SK-N-SH (cell line): Measurements from ENCODE around the gene UBN2. TPM values are rescaled to one million over a fixed set of nuclear protein-coding genes. Genes with fewer than 3 reads are reported as not detected.

Source experiments
- CTCF ChIA-PET: fragments of 300-600, 350-600 bp; formaldehyde crosslinking; extraction: SDS; loops from one replicate; lab custom pipeline; 2021; lab: Yijun Ruan, JAX
- POLR2A ChIA-PET: fragments of 350-600 bp; sonication (Branson Sonifier 250); formaldehyde crosslinking; extraction: SDS; loops from one replicate; lab custom pipeline; 2020; ENCODE audit warnings: antibody characterized with exemption, inconsistent platforms; lab: Yijun Ruan, JAX
- DNase-seq: peaks from one replicate; pipeline ENCODE4 v3.0.0; 2012
- H2AFZ ChIP-seq: fragments of 200-600 bp; sonication (generic); 2 replicates; pipeline ENCODE4 v1.8.1; 2016; ENCODE audit warnings: antibody characterized with exemption, mild to moderate bottlenecking, low read depth
- H3F3A ChIP-seq: fragments of 200-600 bp; sonication (generic); replicated peaks from 2 replicates; pipeline ENCODE3; 2016; ENCODE audit warnings: antibody characterized with exemption, mild to moderate bottlenecking; ENCODE audit not compliant: insufficient read depth
- H3K27ac ChIP-seq, 2 experiments: fragments of 200-500 bp in 1 of 2; fragments of 200-600 bp in 1 of 2; sonication (Bioruptor generic) in 1 of 2; sonication (generic), shearing (Covaris generic) in 1 of 2; 2 replicates each; pipeline versions ENCODE4 v1.5.1 to v1.6.1; 2014 to 2016; ENCODE audit warnings: low read depth in 2 of 2, inconsistent platforms in 1 of 2, low read length in 1 of 2, mild to moderate bottlenecking in 1 of 2, mixed read lengths in 1 of 2
- H3K27me3 ChIP-seq: fragments of 200-600 bp; sonication (generic), shearing (Covaris generic); 2 replicates; pipeline ENCODE4 v1.6.1; 2016; ENCODE audit warnings: mixed run types; ENCODE audit not compliant: insufficient read depth
- H3K36me3 ChIP-seq, 2 experiments: fragments of 200-500 bp in 1 of 2; fragments of 200-600 bp in 1 of 2; sonication (Bioruptor generic) in 1 of 2; sonication (generic) in 1 of 2; replicated peaks in 1 of 2; 2 replicates each; pipeline versions ENCODE3 to v1.5.1; 2014 to 2016; ENCODE audit warnings: low read length in 1 of 2, mild to moderate bottlenecking in 1 of 2; ENCODE audit not compliant: insufficient read depth in 2 of 2, control insufficient read depth in 1 of 2
- H3K4me1 ChIP-seq, 2 experiments: fragments of 200-500 bp in 1 of 2; fragments of 200-600 bp in 1 of 2; sonication (Bioruptor generic) in 1 of 2; sonication (generic), shearing (Covaris generic) in 1 of 2; 2 replicates each; pipeline versions ENCODE4 v1.5.1 to v1.6.1; 2014 to 2016; ENCODE audit warnings: low read depth in 1 of 2, low read length in 1 of 2, mixed run types in 1 of 2; ENCODE audit not compliant: insufficient read depth in 2 of 2, control insufficient read depth in 1 of 2
- H3K4me2 ChIP-seq: fragments of 200-600 bp; sonication (generic), shearing (Covaris generic); 2 replicates; pipeline ENCODE4 v1.6.1; 2017; ENCODE audit warnings: mixed run types
- H3K4me3 ChIP-seq, 2 experiments: fragments of 200-500 bp in 1 of 2; fragments of 200-600 bp in 1 of 2; sonication (Bioruptor generic) in 1 of 2; sonication (generic), shearing (Covaris generic) in 1 of 2; 2 replicates each; pipeline versions ENCODE4 v1.5.1 to v1.8.1; 2014 to 2016; ENCODE audit warnings: low read depth in 2 of 2, inconsistent platforms in 1 of 2, low read length in 1 of 2, mild to moderate bottlenecking in 1 of 2, mixed read lengths in 1 of 2, moderate library complexity in 1 of 2
- H3K79me2 ChIP-seq: fragments of 200-600 bp; sonication (generic); 2 replicates; pipeline ENCODE4 v1.8.1; 2017; ENCODE audit warnings: mild to moderate bottlenecking; ENCODE audit not compliant: insufficient read depth
- H3K9ac ChIP-seq: fragments of 200-600 bp; sonication (generic); 2 replicates; pipeline ENCODE4 v1.6.1; 2017; ENCODE audit warnings: mixed run types
- H3K9me2 ChIP-seq: fragments of 200-600 bp; sonication (generic); 2 replicates; pipeline ENCODE4 v1.6.1; 2017; ENCODE audit warnings: mixed run types
- H3K9me3 ChIP-seq: fragments of 200-600 bp; sonication (generic); 2 replicates; pipeline ENCODE4 v1.6.1; 2017; ENCODE audit warnings: mixed run types, mild to moderate bottlenecking, moderate library complexity
- H4K20me1 ChIP-seq: fragments of 200-600 bp; sonication (generic); 2 replicates; pipeline ENCODE4 v1.6.1; 2017; ENCODE audit warnings: mild to moderate bottlenecking, mixed run types; ENCODE audit not compliant: insufficient read depth
- EP300 ChIP-seq, 2 experiments: IDR thresholded peaks; 2 replicates each; pipeline versions ENCODE4 v1.4.0 to v1.6.1; 2012; ENCODE audit warnings: borderline replicate concordance in 1 of 2, low read depth in 1 of 2, low read length in 1 of 2
- FOSL2 ChIP-seq: IDR thresholded peaks from 2 replicates; pipeline ENCODE4 v1.4.0; 2012; ENCODE audit warnings: low read depth, mild to moderate bottlenecking, moderate library complexity, borderline replicate concordance
- FOXM1 ChIP-seq: IDR thresholded peaks from 2 replicates; pipeline ENCODE4 v1.4.0; 2012; ENCODE audit warnings: low read depth, mild to moderate bottlenecking
- GABPA ChIP-seq: IDR thresholded peaks from 2 replicates; pipeline ENCODE4 v1.4.0; 2012; ENCODE audit warnings: low read depth, mild to moderate bottlenecking
- JUND ChIP-seq: IDR thresholded peaks from 2 replicates; pipeline ENCODE4 v1.4.0; 2012
- MXI1 ChIP-seq: IDR thresholded peaks from 2 replicates; pipeline ENCODE4 v1.6.1; 2012; ENCODE audit warnings: mild to moderate bottlenecking, low read depth, low read length, improper control_type of control experiment
- NRF1 ChIP-seq: IDR thresholded peaks from 2 replicates; pipeline ENCODE4 v1.6.1; 2012; ENCODE audit warnings: low read depth, mild to moderate bottlenecking, low read length
- RXRA ChIP-seq: IDR thresholded peaks from 2 replicates; pipeline ENCODE4 v1.4.0; 2012; ENCODE audit warnings: low read depth, mild to moderate bottlenecking, borderline replicate concordance
- SMC3 ChIP-seq: IDR thresholded peaks from 2 replicates; pipeline ENCODE4 v1.6.1; 2012; ENCODE audit warnings: low read depth, low read length, improper control_type of control experiment
- TAF1 ChIP-seq: IDR thresholded peaks from 2 replicates; pipeline ENCODE4 v1.6.1; 2012; ENCODE audit warnings: low read depth, mild to moderate bottlenecking, low read length, moderate library complexity, borderline replicate concordance
- TEAD4 ChIP-seq: IDR thresholded peaks from 2 replicates; pipeline ENCODE4 v1.4.0; 2012; ENCODE audit warnings: mild to moderate bottlenecking, borderline replicate concordance; ENCODE audit not compliant: insufficient read depth
- WGBS: methylation state at CpG from one replicate; pipeline ENCODE4 v1.1.6; 2017; ENCODE audit warnings: low lambda C conversion rate; 5-methylcytosine and 5-hydroxymethylcytosine counted together
- polyA plus RNA-seq, 3 experiments: library from polyadenylated mRNA; depleted of rRNA; stranded (reverse); fragments of >200 nt; gene quantifications; 2 replicates each; pipeline ENCODE4 v1.2.3, GENCODE V29; 2012
- TF ChIP-seq, protein P1 (sequence below): IDR thresholded peaks from 2 replicates; pipeline ENCODE4 v1.6.1; 2012; ENCODE audit warnings: mild to moderate bottlenecking, low read depth, low read length, moderate library complexity
- TF ChIP-seq, protein P2 (sequence below): fragments of 150-350 bp; IDR thresholded peaks from 2 replicates; pipeline ENCODE4 v1.6.1; 2017; ENCODE audit warnings: antibody characterized with exemption, low read length, low read depth, borderline replicate concordance

UBN2 gene
- polyA plus RNA-seq, 1 of the 3 experiments (the other 2 are of a cell fraction) = 2.0 TPM

GRCh38 chr7:139271718-139272628, 40.9 kb downstream of the UBN2 start:
- TF ChIP-seq SMC3 (no peak), TAF1 (no peak), NRF1 (no peak), TEAD4 (no peak), MXI1 (no peak), JUND (no peak)
- TF ChIP-seq, protein P1, sequence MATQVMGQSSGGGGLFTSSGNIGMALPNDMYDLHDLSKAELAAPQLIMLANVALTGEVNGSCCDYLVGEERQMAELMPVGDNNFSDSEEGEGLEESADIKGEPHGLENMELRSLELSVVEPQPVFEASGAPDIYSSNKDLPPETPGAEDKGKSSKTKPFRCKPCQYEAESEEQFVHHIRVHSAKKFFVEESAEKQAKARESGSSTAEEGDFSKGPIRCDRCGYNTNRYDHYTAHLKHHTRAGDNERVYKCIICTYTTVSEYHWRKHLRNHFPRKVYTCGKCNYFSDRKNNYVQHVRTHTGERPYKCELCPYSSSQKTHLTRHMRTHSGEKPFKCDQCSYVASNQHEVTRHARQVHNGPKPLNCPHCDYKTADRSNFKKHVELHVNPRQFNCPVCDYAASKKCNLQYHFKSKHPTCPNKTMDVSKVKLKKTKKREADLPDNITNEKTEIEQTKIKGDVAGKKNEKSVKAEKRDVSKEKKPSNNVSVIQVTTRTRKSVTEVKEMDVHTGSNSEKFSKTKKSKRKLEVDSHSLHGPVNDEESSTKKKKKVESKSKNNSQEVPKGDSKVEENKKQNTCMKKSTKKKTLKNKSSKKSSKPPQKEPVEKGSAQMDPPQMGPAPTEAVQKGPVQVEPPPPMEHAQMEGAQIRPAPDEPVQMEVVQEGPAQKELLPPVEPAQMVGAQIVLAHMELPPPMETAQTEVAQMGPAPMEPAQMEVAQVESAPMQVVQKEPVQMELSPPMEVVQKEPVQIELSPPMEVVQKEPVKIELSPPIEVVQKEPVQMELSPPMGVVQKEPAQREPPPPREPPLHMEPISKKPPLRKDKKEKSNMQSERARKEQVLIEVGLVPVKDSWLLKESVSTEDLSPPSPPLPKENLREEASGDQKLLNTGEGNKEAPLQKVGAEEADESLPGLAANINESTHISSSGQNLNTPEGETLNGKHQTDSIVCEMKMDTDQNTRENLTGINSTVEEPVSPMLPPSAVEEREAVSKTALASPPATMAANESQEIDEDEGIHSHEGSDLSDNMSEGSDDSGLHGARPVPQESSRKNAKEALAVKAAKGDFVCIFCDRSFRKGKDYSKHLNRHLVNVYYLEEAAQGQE = no peak
- no peak for DNase-seq
- CTCF ChIA-PET = interaction anchor here (0.6 kb wide), 1 partner anchor 175 kb away, joined by 3 read pairs; no protein-coding TSS in a partner anchor
- peaks cover 62 to 90% of the 10 kb centered on the region in 2 experiments for H3K36me3 ChIP-seq
- no peak overlapping the region for H3K4me3 ChIP-seq
- H3K4me2 ChIP-seq = no peak overlapping the region
- no peak overlapping the region for H2AFZ ChIP-seq
- H3K4me1 ChIP-seq = no peaks in the 10 kb centered on the region
- no peak overlapping the region for H3K27ac ChIP-seq
- H4K20me1 ChIP-seq = no peaks in the 10 kb centered on the region
- no peak overlapping the region for H3K9ac ChIP-seq
- POLR2A ChIA-PET = no interaction called here
- H3K79me2 ChIP-seq = no peaks in the 10 kb centered on the region
- H3K9me3 ChIP-seq = no peaks in the 10 kb centered on the region
- no peaks in the 10 kb centered on the region for H3K27me3 ChIP-seq
- no peaks in the 10 kb centered on the region for H3K9me2 ChIP-seq
- peaks cover 3% of the 10 kb centered on the region for H3F3A ChIP-seq
- WGBS = 96% methylated on average over 17 of the region's 17 CpGs

DNA sequence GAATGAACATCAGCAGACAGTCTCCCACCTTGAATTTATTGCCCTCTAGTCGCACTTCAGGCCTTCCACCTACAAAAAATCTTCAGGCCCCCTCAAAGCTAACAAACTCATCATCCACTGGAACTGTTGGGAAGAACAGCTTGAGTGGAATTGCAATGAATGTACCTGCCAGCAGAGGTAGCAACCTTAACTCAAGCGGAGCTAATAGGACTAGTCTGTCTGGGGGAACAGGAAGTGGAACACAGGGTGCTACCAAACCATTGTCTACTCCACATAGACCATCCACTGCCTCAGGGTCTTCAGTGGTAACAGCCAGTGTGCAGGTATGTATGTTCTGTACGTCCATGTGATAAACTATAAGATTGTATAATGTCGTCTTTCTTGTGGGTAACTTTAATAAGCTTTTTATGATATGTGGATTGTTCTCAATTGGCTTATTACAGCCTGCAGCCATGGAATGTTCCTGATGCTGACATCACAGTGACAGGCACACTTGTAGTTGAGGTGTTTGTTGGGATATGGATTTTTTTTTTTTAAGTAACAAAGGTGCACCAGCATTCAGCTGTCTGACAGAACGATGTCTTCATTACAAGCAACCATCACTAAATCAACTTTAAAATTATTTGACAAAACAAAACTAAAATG, 53.3 kb downstream of the UBN2 start:
- Histone ChIP-seq H3K27ac (no peak overlapping the region), H3K4me3 (no peak overlapping the region), H3K4me2 (no peak overlapping the region), H4K20me1 (no peaks in the 10 kb centered on the region), H2AFZ (no peak overlapping the region), H3K4me1 (no peaks in the 10 kb centered on the region), H3K27me3 (no peaks in the 10 kb centered on the region), H3K9me2 (no peaks in the 10 kb centered on the region), H3K9ac (no peak overlapping the region), H3F3A (no peaks in the 10 kb centered on the region), H3K9me3 (no peaks in the 10 kb centered on the region; the same call in 1 of the 2 replicates), H3K79me2 (no peaks in the 10 kb centered on the region), H3K36me3 (peaks cover 62 to 67% of the 10 kb centered on the region in 2 experiments)
- ChIA-PET POLR2A (no interaction called here), CTCF (interaction anchor here (0.8 to 1.5 kb wide), 2 partner anchors 19 to 37 kb away, joined by 3 to 4 read pairs; no protein-coding TSS in a partner anchor)
- no peak for DNase-seq
- TF ChIP-seq EP300 (IDR thresholded peaks at IDR 0.05; ENCODE audit: borderline replicate concordance in 1 of 2, low read depth in 1 of 2, low read length in 1 of 2) (no peak), TEAD4 (no peak), RXRA (no peak), NRF1 (no peak), FOXM1 (no peak), GABPA (no peak), JUND (no peak), FOSL2 (no peak)
- TF ChIP-seq, protein P2, sequence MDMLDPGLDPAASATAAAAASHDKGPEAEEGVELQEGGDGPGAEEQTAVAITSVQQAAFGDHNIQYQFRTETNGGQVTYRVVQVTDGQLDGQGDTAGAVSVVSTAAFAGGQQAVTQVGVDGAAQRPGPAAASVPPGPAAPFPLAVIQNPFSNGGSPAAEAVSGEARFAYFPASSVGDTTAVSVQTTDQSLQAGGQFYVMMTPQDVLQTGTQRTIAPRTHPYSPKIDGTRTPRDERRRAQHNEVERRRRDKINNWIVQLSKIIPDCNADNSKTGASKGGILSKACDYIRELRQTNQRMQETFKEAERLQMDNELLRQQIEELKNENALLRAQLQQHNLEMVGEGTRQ = no peak
- WGBS = 88% methylated on average over 5 of the region's 5 CpGs
